Measurements from ENCODE around the gene RHOU.

The RHOU gene

GRCh38 chr1:228737601-228738041, 2.3 kb downstream of the RHOU start:
- no peak for DNase-seq (ENCODE audit: low read depth in 2 of 2)

- DNase-seq (ENCODE audit: low read depth in 2 of 2), result no peak
These were observed 4.5 kb downstream of the RHOU start for GRCh38 chr1:228739826-228740225.

- no peak for DNase-seq (ENCODE audit: low read depth in 2 of 2)
These were observed 5.5 kb downstream of the RHOU start for GRCh38 chr1:228740543-228741317.

- DNase-seq (ENCODE audit: low read depth in 2 of 2), result no peak
These were observed 7.1 kb downstream of the RHOU start for GRCh38 chr1:228742281-228742860.

GRCh38 chr1:228743405-228743804, 8.1 kb downstream of the RHOU start:
- no peak for DNase-seq (ENCODE audit: low read depth in 2 of 2)

GRCh38 chr1:228744356-228744755, 9.1 kb downstream of the RHOU start:
- DNase-seq (ENCODE audit: low read depth in 2 of 2), result no peak

- DNase-seq (ENCODE audit: low read depth in 2 of 2), result no peak
These were observed 9.6 kb downstream of the RHOU start for GRCh38 chr1:228744918-228745317.

GRCh38 chr1:228745497-228745896, 10.2 kb downstream of the RHOU start:
- no peak for DNase-seq (ENCODE audit: low read depth in 2 of 2)

GRCh38 chr1:228747301-228747935, 12.1 kb downstream of the RHOU start:
- no peak for DNase-seq (ENCODE audit: low read depth in 2 of 2)

- no peak for DNase-seq (ENCODE audit: low read depth in 2 of 2)
These were observed 12.8 kb downstream of the RHOU start for GRCh38 chr1:228748029-228748428.

GRCh38 chr1:228748431-228748830, 13.2 kb downstream of the RHOU start:
- peak in 1 of 2 donors; percentile 1 for DNase-seq (ENCODE audit: low read depth in 2 of 2)

GRCh38 chr1:228749765-228750164, 14.5 kb downstream of the RHOU start:
- DNase-seq (ENCODE audit: low read depth in 2 of 2), result no peak

- no peak for DNase-seq (ENCODE audit: low read depth in 2 of 2)
These were observed 15.6 kb downstream of the RHOU start for GRCh38 chr1:228750915-228751314.

- DNase-seq (ENCODE audit: low read depth in 2 of 2), result no peak
These were observed 16.2 kb downstream of the RHOU start for GRCh38 chr1:228751360-228752098.

GRCh38 chr1:228752258-228752657, 17.0 kb downstream of the RHOU start:
- DNase-seq (ENCODE audit: low read depth in 2 of 2), result no peak

- no peak for DNase-seq (ENCODE audit: low read depth in 2 of 2)
These were observed 17.5 kb downstream of the RHOU start for GRCh38 chr1:228752675-228753265.

- DNase-seq (ENCODE audit: low read depth in 2 of 2), result no peak
These were observed 18.0 kb downstream of the RHOU start for GRCh38 chr1:228753287-228753686.

- DNase-seq (ENCODE audit: low read depth in 2 of 2), result no peak
These were observed 18.6 kb downstream of the RHOU start for GRCh38 chr1:228753786-228754360.

- DNase-seq (ENCODE audit: low read depth in 2 of 2), result no peak
These were observed 19.5 kb downstream of the RHOU start for GRCh38 chr1:228754646-228755268.

GRCh38 chr1:228755800-228756199, 20.5 kb downstream of the RHOU start:
- no peak for DNase-seq (ENCODE audit: low read depth in 2 of 2)

- DNase-seq (ENCODE audit: low read depth in 2 of 2), result no peak
These were observed 21.2 kb downstream of the RHOU start for GRCh38 chr1:228756457-228756856.
